Hepatocyte (in vitro differentiated cells): ENCODE results near the gene CACNA2D1. TPM values are rescaled to one million over a fixed set of nuclear protein-coding genes. Genes with fewer than 3 reads are reported as not detected.

ENCODE experiments used
- DNase-seq: peaks from one replicate; pipeline ENCODE4 v3.0.0-alpha.2; 2016; ENCODE audit warnings: low spot score
- H2AFZ ChIP-seq: fragments of 200-600 bp; sonication (generic); 2 replicates; pipeline ENCODE4 v1.6.0; 2016; ENCODE audit warnings: antibody characterized with exemption, mild to moderate bottlenecking
- H3K27ac ChIP-seq: fragments of 200-600 bp; sonication (generic); 2 replicates; pipeline ENCODE4 v1.5.1; 2016; ENCODE audit warnings: mild to moderate bottlenecking
- H3K27me3 ChIP-seq: fragments of 200-600 bp; sonication (generic); 2 replicates; pipeline ENCODE4 v1.6.1; 2016
- H3K36me3 ChIP-seq: fragments of 200-600 bp; sonication (generic); replicated peaks from 2 replicates; pipeline ENCODE4 v1.5.1; 2016; ENCODE audit warnings: low read depth; ENCODE audit not compliant: insufficient read depth
- H3K4me1 ChIP-seq: fragments of 200-600 bp; sonication (generic); 2 replicates; pipeline ENCODE4 v1.5.1; 2016; ENCODE audit warnings: mild to moderate bottlenecking, moderate library complexity; ENCODE audit not compliant: insufficient read depth
- H3K4me2 ChIP-seq: fragments of 200-600 bp; sonication (generic); 2 replicates; pipeline ENCODE4 v1.6.0; 2016
- H3K4me3 ChIP-seq: fragments of 200-600 bp; sonication (generic); 2 replicates; pipeline ENCODE4 v1.5.1; 2016; ENCODE audit warnings: mild to moderate bottlenecking
- H3K79me2 ChIP-seq: fragments of 200-600 bp; sonication (generic); 2 replicates; pipeline ENCODE4 v1.6.0; 2017; ENCODE audit warnings: mild to moderate bottlenecking
- H3K9me2 ChIP-seq: fragments of 200-600 bp; sonication (generic); replicated peaks from 2 replicates; pipeline ENCODE4 v1.6.0; 2017; ENCODE audit warnings: mild to moderate bottlenecking; ENCODE audit not compliant: insufficient read depth
- H3K9me3 ChIP-seq: fragments of 200-600 bp; sonication (generic); 2 replicates; pipeline ENCODE4 v1.5.1; 2016; ENCODE audit warnings: low read depth, mild to moderate bottlenecking
- H4K20me1 ChIP-seq: fragments of 200-600 bp; sonication (generic); 2 replicates; pipeline ENCODE4 v1.6.0; 2016; ENCODE audit warnings: mild to moderate bottlenecking; ENCODE audit not compliant: insufficient read depth, poor library complexity, severe bottlenecking
- CTCF ChIP-seq: fragments of 200-600 bp; sonication (generic); IDR thresholded peaks from 2 replicates; pipeline ENCODE4 v1.5.1; 2016; ENCODE audit warnings: antibody characterized with exemption, mild to moderate bottlenecking; ENCODE audit not compliant: poor library complexity
- EZH2 ChIP-seq: fragments of 200-600 bp; sonication (generic); IDR thresholded peaks from 2 replicates; pipeline ENCODE4 v1.6.1; 2016; ENCODE audit warnings: antibody characterized with exemption, mild to moderate bottlenecking, borderline replicate concordance
- EZH2phosphoT487 ChIP-seq: fragments of 200-600 bp; sonication (generic); IDR thresholded peaks from one replicate; pipeline ENCODE4 v1.6.1; 2018; ENCODE audit warnings: antibody characterized with exemption, mild to moderate bottlenecking, low read depth, moderate library complexity; ENCODE audit not compliant: unreplicated experiment, severe bottlenecking
- WGBS: methylation state at CpG from one replicate; pipeline ENCODE4 v1.1.6; 2016; ENCODE audit warnings: low lambda C conversion rate; ENCODE audit errors: missing lambda C conversion rate; 5-methylcytosine and 5-hydroxymethylcytosine counted together
- polyA plus RNA-seq: library from polyadenylated mRNA; unstranded; fragments of >200 nt; fragmentation: Nextera tagmentation; extraction: Ambion mirVana; gene quantifications from 2 replicates; pipeline ENCODE4 v1.2.1, GENCODE V29; 2016
- total RNA-seq: library from RNA; depleted of rRNA; stranded (reverse); fragments of >200 nt; gene quantifications from 2 replicates; pipeline ENCODE4 v1.2.3, GENCODE V29; 2014

CACNA2D1 gene
- total and polyA plus RNA-seq, 2 experiments from 2014 or later: 3.1 to 18.9 TPM

- H3K9me2 ChIP-seq: no peaks in the 10 kb centered on the region
- no peak overlapping the region for H2AFZ ChIP-seq
- DNase-seq: no peak
- no peak overlapping the region for H3K4me2 ChIP-seq
- no peak overlapping the region for H3K4me3 ChIP-seq
- H3K36me3 ChIP-seq: no peaks in the 10 kb centered on the region
- no peaks in the 10 kb centered on the region for H4K20me1 ChIP-seq
- H3K27ac ChIP-seq: no peak overlapping the region
- no peak for TF ChIP-seq CTCF
- TF ChIP-seq EZH2phosphoT487: no peak
- TF ChIP-seq EZH2: no peak
- no peaks in the 10 kb centered on the region for H3K79me2 ChIP-seq
- no peaks in the 10 kb centered on the region for H3K9me3 ChIP-seq
- no peaks in the 10 kb centered on the region for H3K27me3 ChIP-seq
- WGBS: 98% methylated on average over 8 of the region's 8 CpGs
- no peaks in the 10 kb centered on the region for H3K4me1 ChIP-seq
These were observed 364.1 kb downstream of the CACNA2D1 start for GRCh38 chr7:82079527-82079926.

- Histone ChIP-seq H3K4me3 (no peak overlapping the region), H3K4me1 (no peaks in the 10 kb centered on the region), H3K9me3 (no peaks in the 10 kb centered on the region), H4K20me1 (no peaks in the 10 kb centered on the region), H3K9me2 (no peaks in the 10 kb centered on the region), H3K4me2 (no peak overlapping the region), H2AFZ (no peak overlapping the region), H3K27ac (no peak overlapping the region), H3K36me3 (no peaks in the 10 kb centered on the region), H3K27me3 (no peaks in the 10 kb centered on the region), H3K79me2 (no peaks in the 10 kb centered on the region)
- DNase-seq: no peak
- no peak for TF ChIP-seq EZH2phosphoT487
- TF ChIP-seq CTCF: no peak
- TF ChIP-seq EZH2: no peak
- 96% methylated on average over 2 of the region's 2 CpGs for WGBS
These were observed 364.8 kb downstream of the CACNA2D1 start for GRCh38 chr7:82078807-82079206.

- Histone ChIP-seq H3K9me2 (no peaks in the 10 kb centered on the region), H2AFZ (no peak overlapping the region), H3K4me3 (no peak overlapping the region), H4K20me1 (no peaks in the 10 kb centered on the region), H3K4me2 (no peak overlapping the region), H3K4me1 (no peaks in the 10 kb centered on the region), H3K36me3 (no peaks in the 10 kb centered on the region), H3K27me3 (no peaks in the 10 kb centered on the region), H3K79me2 (no peaks in the 10 kb centered on the region), H3K27ac (no peak overlapping the region), H3K9me3 (no peaks in the 10 kb centered on the region)
- TF ChIP-seq EZH2phosphoT487: no peak
- no peak for TF ChIP-seq EZH2
- TF ChIP-seq CTCF: no peak
- WGBS: 76% methylated on average over 2 of the region's 2 CpGs
- DNase-seq: no peak
These were observed 372.1 kb downstream of the CACNA2D1 start for GRCh38 chr7:82071468-82071867.
